ENCODE data around the gene LHFPL6. TPM values are rescaled to one million over a fixed set of nuclear protein-coding genes. Genes with fewer than 3 reads are reported as not detected.

Gene LHFPL6
- total RNA-seq, 3 donors from 2014 or later (not counting 1 experiment from before 2014, with no cell fraction given), result not detected

DNA sequence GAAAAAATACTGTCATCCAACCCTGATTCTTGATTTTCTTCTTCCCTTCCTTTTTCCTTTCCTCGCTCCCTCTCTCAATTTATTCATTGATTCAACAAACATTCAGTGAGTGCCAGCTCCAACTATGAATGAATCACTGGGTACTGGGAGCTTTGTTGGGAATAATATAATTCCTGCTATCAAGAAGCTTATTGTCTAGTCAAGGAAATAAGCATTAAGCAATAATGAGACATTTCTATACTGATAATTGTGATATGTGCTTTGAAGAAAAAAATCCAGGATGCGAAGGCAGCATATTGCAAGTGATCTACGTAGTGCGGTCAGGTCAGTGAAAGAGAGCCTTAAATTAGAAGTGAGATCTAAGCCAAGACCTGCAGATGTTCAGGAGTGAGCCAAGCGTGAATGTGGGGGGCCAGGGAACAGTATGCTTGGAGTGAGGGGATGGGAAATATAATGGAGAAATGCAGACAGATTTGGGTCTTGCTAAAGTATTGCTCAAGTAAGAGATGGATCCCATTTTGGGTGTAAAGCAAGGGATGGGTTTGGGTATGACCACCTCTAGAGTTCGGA lies 253.5 kb downstream of the LHFPL6 start:
- Histone ChIP-seq H3K27me3 (ENCODE audit: control insufficient read depth, insufficient read depth, low read length) (no peaks in the 10 kb centered on the region), H3K9me3 (ENCODE audit: control insufficient read depth, insufficient read depth, low read length) (peaks cover 2% of the 10 kb centered on the region), H3K4me3 (ENCODE audit: low read length) (no peak overlapping the region), H3K36me3 (ENCODE audit: control insufficient read depth, insufficient read depth, low read length) (no peaks in the 10 kb centered on the region), H3K4me1 (ENCODE audit: control insufficient read depth, insufficient read depth, low read length) (no peaks in the 10 kb centered on the region), H3K27ac (ENCODE audit: low read length) (no peak overlapping the region)
- intact Hi-C loops (cut with micrococcal nuclease), result no loop called here
- Mint-ChIP-seq H3K9me3 (peaks cover 5 to 9% of the 10 kb centered on the region in 2 donors), H3K27me3 (ENCODE audit: low read depth in 2 of 2) (no peaks in the 10 kb centered on the region), H3K36me3 (no peaks in the 10 kb centered on the region), H3K4me3 (no peak overlapping the region), H3K4me1 (no peaks in the 10 kb centered on the region), H3K27ac (no peak overlapping the region)
- ATAC-seq (no peak), DNase-seq (no peak)
- TF ChIP-seq, protein P1, sequence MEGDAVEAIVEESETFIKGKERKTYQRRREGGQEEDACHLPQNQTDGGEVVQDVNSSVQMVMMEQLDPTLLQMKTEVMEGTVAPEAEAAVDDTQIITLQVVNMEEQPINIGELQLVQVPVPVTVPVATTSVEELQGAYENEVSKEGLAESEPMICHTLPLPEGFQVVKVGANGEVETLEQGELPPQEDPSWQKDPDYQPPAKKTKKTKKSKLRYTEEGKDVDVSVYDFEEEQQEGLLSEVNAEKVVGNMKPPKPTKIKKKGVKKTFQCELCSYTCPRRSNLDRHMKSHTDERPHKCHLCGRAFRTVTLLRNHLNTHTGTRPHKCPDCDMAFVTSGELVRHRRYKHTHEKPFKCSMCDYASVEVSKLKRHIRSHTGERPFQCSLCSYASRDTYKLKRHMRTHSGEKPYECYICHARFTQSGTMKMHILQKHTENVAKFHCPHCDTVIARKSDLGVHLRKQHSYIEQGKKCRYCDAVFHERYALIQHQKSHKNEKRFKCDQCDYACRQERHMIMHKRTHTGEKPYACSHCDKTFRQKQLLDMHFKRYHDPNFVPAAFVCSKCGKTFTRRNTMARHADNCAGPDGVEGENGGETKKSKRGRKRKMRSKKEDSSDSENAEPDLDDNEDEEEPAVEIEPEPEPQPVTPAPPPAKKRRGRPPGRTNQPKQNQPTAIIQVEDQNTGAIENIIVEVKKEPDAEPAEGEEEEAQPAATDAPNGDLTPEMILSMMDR (IDR thresholded peaks at IDR 0.05), result no peak
- 94% methylated on average over 5 of the region's 6 CpGs for WGBS (ENCODE audit: insufficient coverage)

GRCh38 chr13:39347926-39348901 lies 254.8 kb downstream of the LHFPL6 start:
- intact Hi-C loops (cut with micrococcal nuclease), result no loop called here
- H3K27me3 ChIP-seq (ENCODE audit: control insufficient read depth, insufficient read depth, low read length), result no peaks in the 10 kb centered on the region
- DNase-seq (no peak), ATAC-seq (no peak)
- Mint-ChIP-seq H3K4me3 (no peak overlapping the region), H3K9me3 (peaks cover 5 to 9% of the 10 kb centered on the region in 2 donors), H3K4me1 (no peaks in the 10 kb centered on the region), H3K27me3 (ENCODE audit: low read depth in 2 of 2) (no peaks in the 10 kb centered on the region), H3K27ac (no peak overlapping the region), H3K36me3 (no peaks in the 10 kb centered on the region)
- H3K9me3 ChIP-seq (ENCODE audit: control insufficient read depth, insufficient read depth, low read length), result no peaks in the 10 kb centered on the region
- H3K36me3 ChIP-seq (ENCODE audit: control insufficient read depth, insufficient read depth, low read length), result no peaks in the 10 kb centered on the region
- H3K4me1 ChIP-seq (ENCODE audit: control insufficient read depth, insufficient read depth, low read length), result no peaks in the 10 kb centered on the region
- WGBS (ENCODE audit: insufficient coverage), result 62% methylated on average over 9 of the region's 9 CpGs
- TF ChIP-seq, protein P1 (IDR thresholded peaks at IDR 0.05), result no peak
- H3K4me3 ChIP-seq (ENCODE audit: low read length), result no peak overlapping the region
- H3K27ac ChIP-seq (ENCODE audit: low read length), result no peak overlapping the region

DNA sequence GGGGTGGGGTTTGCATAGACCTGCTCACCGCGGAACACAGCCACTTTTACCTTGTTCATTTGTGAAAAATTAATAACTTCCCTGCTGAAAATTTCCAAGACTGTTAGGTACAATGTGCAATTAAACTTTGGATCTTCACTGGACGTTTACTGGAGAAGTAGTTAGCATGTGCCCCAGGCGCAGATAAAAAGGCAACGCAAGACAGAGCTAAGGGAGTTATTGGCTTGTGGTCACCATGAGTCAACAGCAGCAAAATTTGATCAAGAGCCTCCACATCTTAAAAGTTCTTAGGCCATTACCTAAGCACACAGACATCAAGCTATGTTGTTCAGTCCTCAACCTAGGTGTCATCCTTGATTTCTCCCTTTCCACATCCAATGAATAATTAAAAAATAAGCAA lies 257.0 kb downstream of the LHFPL6 start:
- Mint-ChIP-seq H3K27me3 (ENCODE audit: low read depth in 2 of 2) (no peaks in the 10 kb centered on the region), H3K9me3 (peaks cover 5 to 9% of the 10 kb centered on the region in 2 donors), H3K36me3 (no peaks in the 10 kb centered on the region), H3K4me3 (no peak overlapping the region), H3K27ac (no peak overlapping the region), H3K4me1 (no peaks in the 10 kb centered on the region)
- no peaks in the 10 kb centered on the region for H3K4me1 ChIP-seq (ENCODE audit: control insufficient read depth, insufficient read depth, low read length)
- H3K27me3 ChIP-seq (ENCODE audit: control insufficient read depth, insufficient read depth, low read length), result no peaks in the 10 kb centered on the region
- intact Hi-C loops (cut with micrococcal nuclease), result no loop called here
- TF ChIP-seq, protein P1 (IDR thresholded peaks at IDR 0.05), result no peak
- DNase-seq (no peak), ATAC-seq (no peak)
- no peaks in the 10 kb centered on the region for H3K9me3 ChIP-seq (ENCODE audit: control insufficient read depth, insufficient read depth, low read length)
- no peak overlapping the region for H3K4me3 ChIP-seq (ENCODE audit: low read length)
- 97% methylated on average over 5 of the region's 5 CpGs for WGBS (ENCODE audit: insufficient coverage)
- H3K36me3 ChIP-seq (ENCODE audit: control insufficient read depth, insufficient read depth, low read length), result no peaks in the 10 kb centered on the region
- H3K27ac ChIP-seq (ENCODE audit: low read length), result no peak overlapping the region

All from natural killer cell (primary cell).